Activated T-helper 9 cell treated with anti-CD3 and anti-CD28 coated beads, Interleukin-2, amount 50 U/mL, for 16 hours (primary cell): Measurements from ENCODE around the gene TM2D3.
"Not testable (repeated sequence)": the region's sequence is repeated elsewhere in the genome, so short reads cannot be mapped to it uniquely, and the experiment has no call there.

Experiments used
- DNase-seq: peaks from one replicate; pipeline ENCODE4 v3.0.0-alpha.2; 2020; ENCODE audit warnings: low read depth

TM2D3 gene

GRCh38 chr15:101657171-101657570, 5.0 kb upstream of the TM2D3 start:
- no peak for DNase-seq

- DNase-seq = not testable (repeated sequence)
Observed at GRCh38 chr15:101654624-101655337, 2.6 kb upstream of the TM2D3 start.

GRCh38 chr15:101654171-101654570, 2.0 kb upstream of the TM2D3 start:
- no peak for DNase-seq

GRCh38 chr15:101652786-101653430, 727 bp upstream of the TM2D3 start:
- no peak for DNase-seq

GRCh38 chr15:101651554-101652097, 555 bp downstream of the TM2D3 start:
- DNase-seq = no peak

GRCh38 chr15:101650145-101650544, 2.0 kb downstream of the TM2D3 start:
- DNase-seq = no peak

GRCh38 chr15:101648356-101648755, 3.8 kb downstream of the TM2D3 start:
- no peak for DNase-seq

- DNase-seq = no peak
Observed at GRCh38 chr15:101647251-101647650, 4.9 kb downstream of the TM2D3 start.

- no peak for DNase-seq
Observed at GRCh38 chr15:101646672-101647071, 5.5 kb downstream of the TM2D3 start.

- DNase-seq = no peak
Observed at GRCh38 chr15:101642361-101642760, 9.8 kb downstream of the TM2D3 start.

- no peak for DNase-seq
Observed at GRCh38 chr15:101641894-101642293, 10.3 kb downstream of the TM2D3 start.

- DNase-seq = peak; percentile 62
Observed at GRCh38 chr15:101641129-101641764, 10.9 kb downstream of the TM2D3 start.

- DNase-seq = no peak
Observed at GRCh38 chr15:101639667-101640066, 12.5 kb downstream of the TM2D3 start.

- DNase-seq = no peak
Observed at GRCh38 chr15:101637919-101638318, 14.3 kb downstream of the TM2D3 start.

GRCh38 chr15:101637516-101637915, 14.7 kb downstream of the TM2D3 start:
- DNase-seq = no peak

- DNase-seq = no peak
Observed at GRCh38 chr15:101637038-101637437, 15.1 kb downstream of the TM2D3 start.

GRCh38 chr15:101635944-101636727, 16.0 kb downstream of the TM2D3 start:
- DNase-seq = no peak

- DNase-seq = no peak
Observed at GRCh38 chr15:101633356-101633755, 18.8 kb downstream of the TM2D3 start.

- not testable (repeated sequence) for DNase-seq
Observed at GRCh38 chr15:101626729-101627128, 25.5 kb downstream of the TM2D3 start.

GRCh38 chr15:101625980-101626379, 26.2 kb downstream of the TM2D3 start:
- DNase-seq = no peak

- no peak for DNase-seq
Observed at GRCh38 chr15:101625184-101625583, 27.0 kb downstream of the TM2D3 start.
